Activated naive CD8-positive, alpha-beta T cell treated with anti-CD3 and anti-CD28 coated beads for 36 hours (primary cell): Measurements from ENCODE around the gene PALLD. TPM values are rescaled to one million over a fixed set of nuclear protein-coding genes. Genes with fewer than 3 reads are reported as not detected.
"Not testable (repeated sequence)": the region's sequence is repeated elsewhere in the genome, so short reads cannot be mapped to it uniquely, and the experiment has no call there.

Experiments
- DNase-seq: peaks from one replicate; pipeline ENCODE4 v3.0.0; 2021
- H3K27ac Mint-ChIP-seq: one replicate; pipeline ENCODE4 v1.8.0; 2022; ENCODE audit warnings: mild to moderate bottlenecking, moderate library complexity, mixed read lengths
- H3K27me3 Mint-ChIP-seq: one replicate; pipeline ENCODE4 v1.8.0; 2022; ENCODE audit warnings: mild to moderate bottlenecking, mixed read lengths
- H3K36me3 Mint-ChIP-seq: one replicate; pipeline ENCODE4 v1.8.0; 2021; ENCODE audit warnings: mild to moderate bottlenecking, mixed read lengths
- H3K4me1 Mint-ChIP-seq: one replicate; pipeline ENCODE4 v1.8.0; 2021; ENCODE audit warnings: mixed read lengths
- H3K4me3 Mint-ChIP-seq: one replicate; pipeline ENCODE4 v1.8.0; 2022; ENCODE audit warnings: mild to moderate bottlenecking, moderate library complexity, mixed read lengths
- H3K9me3 Mint-ChIP-seq: one replicate; pipeline ENCODE4 v1.8.0; 2022; ENCODE audit warnings: mixed read lengths
- total RNA-seq, 2 experiments: library from RNA; stranded (reverse); gene quantifications; one replicate each; pipeline ENCODE4 v1.2.3, GENCODE V29; 2021

The PALLD gene
- total RNA-seq, 2 experiments from 2014 or later = 0.41 to 0.94 TPM

DNA sequence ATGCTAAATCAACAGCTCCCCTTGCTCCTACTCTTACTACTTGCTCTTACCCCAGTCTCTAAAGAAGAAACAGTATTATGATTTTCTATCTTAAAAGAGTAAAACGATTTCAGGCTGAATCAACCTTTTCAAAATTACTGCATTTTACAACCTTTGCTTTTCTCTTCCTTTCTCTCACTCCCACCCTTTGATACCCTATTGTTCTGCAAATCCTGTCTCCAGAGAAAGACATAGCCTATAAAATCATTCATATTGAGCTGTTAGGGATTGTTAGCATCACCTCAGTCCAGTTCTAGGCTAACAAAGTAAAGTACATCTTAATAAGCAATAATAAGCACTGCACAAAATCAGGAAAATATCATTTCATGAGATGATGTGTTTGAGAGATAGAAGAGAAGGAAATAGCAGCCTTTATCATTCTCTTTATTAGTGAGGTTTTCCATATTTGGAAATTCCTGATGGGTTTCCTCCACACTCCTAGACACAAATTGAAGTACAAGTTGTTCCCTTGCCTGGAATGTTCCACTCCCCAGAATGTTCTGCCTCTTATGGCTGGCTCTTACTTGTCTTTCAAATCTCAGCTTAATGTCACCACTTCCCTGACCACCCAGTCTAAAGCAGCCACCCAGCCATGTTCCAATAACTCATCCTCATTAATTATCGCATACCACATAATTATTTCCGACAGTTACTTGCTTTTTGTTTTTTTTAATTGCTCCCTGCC lies 219.7 kb downstream of the PALLD start:
- Mint-ChIP-seq H3K36me3 (no peaks in the 10 kb centered on the region), H3K4me3 (no peak overlapping the region), H3K27ac (no peak overlapping the region), H3K9me3 (peaks cover 3% of the 10 kb centered on the region), H3K27me3 (peaks cover 3% of the 10 kb centered on the region), H3K4me1 (peaks cover 6% of the 10 kb centered on the region)
- DNase-seq = no peak

DNA sequence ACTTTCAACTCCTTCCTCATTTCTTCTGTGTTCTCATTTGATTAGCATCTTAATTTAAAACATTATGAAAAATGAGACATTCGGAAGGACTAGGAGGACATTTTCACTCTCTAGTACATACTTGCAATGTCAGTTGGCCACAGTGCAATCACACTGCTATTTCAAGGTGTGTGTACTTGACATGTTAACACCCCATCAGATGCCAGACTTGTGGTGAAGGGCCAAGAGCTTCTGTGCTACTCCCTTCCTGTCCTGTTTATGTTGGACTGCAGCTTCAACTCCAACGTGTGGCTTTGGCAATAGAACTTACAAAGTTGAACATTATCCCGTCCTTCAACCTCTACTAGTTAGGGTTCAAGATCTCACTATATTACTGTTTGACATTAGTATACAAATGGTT lies 221.0 kb downstream of the PALLD start:
- Mint-ChIP-seq H3K27me3 (peaks cover 10% of the 10 kb centered on the region), H3K27ac (no peak overlapping the region), H3K9me3 (peaks cover 3% of the 10 kb centered on the region), H3K36me3 (no peaks in the 10 kb centered on the region), H3K4me1 (peaks cover 7% of the 10 kb centered on the region), H3K4me3 (no peak overlapping the region)
- no peak for DNase-seq

DNA sequence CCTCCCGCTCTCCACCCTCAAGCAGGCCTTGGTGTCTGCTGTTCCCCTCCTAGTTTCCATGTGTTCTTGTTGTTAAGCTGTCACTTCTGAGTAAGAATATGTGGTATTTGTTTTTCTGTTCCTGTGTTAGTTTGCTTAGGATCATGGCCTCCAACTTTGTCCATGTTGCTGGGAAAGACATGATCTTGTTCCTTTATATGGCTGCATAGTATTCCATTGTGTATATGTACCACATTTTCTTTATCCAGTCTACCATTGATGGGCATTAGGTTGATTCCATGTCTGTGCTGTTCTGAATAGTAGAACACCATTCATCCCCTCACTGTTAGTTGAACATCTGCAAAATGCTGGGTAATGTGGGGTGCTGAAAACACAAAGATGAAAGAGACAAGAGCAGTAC lies 222.9 kb downstream of the PALLD start:
- DNase-seq = no peak
- peaks cover 15% of the 10 kb centered on the region for H3K27me3 Mint-ChIP-seq
- peaks cover 10% of the 10 kb centered on the region for H3K4me1 Mint-ChIP-seq
- H3K36me3 Mint-ChIP-seq = no peaks in the 10 kb centered on the region
- no peak overlapping the region for H3K4me3 Mint-ChIP-seq
- peaks cover 5% of the 10 kb centered on the region for H3K9me3 Mint-ChIP-seq
- no peak overlapping the region for H3K27ac Mint-ChIP-seq

DNA sequence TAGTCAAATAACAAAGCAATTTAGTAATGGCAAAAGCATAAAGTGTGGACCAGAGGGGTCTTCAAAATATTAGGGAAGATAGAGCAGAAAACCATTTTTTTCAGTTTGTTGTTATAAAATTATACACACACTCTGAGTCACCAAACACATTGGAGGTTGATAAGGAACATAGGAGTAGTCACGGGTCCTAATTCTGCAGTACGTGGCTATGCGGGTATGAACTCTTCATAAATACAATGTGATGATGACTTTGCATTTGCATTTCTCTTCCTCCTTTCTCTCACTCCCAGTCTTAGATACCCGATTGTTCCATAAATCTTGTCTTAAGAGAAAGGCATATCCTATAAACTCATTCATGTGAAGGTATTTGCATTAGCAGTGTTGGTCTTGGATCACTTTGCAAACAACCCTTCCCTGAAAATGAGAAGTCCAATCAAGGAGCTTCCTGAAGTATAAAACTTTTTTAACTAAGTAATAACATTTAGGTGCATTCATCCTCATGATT lies 223.6 kb downstream of the PALLD start:
- H3K4me1 Mint-ChIP-seq = peaks cover 10% of the 10 kb centered on the region
- no peaks in the 10 kb centered on the region for H3K36me3 Mint-ChIP-seq
- peaks cover 5% of the 10 kb centered on the region for H3K9me3 Mint-ChIP-seq
- H3K4me3 Mint-ChIP-seq = no peak overlapping the region
- DNase-seq = no peak
- peaks cover 15% of the 10 kb centered on the region for H3K27me3 Mint-ChIP-seq
- no peak overlapping the region for H3K27ac Mint-ChIP-seq

DNA sequence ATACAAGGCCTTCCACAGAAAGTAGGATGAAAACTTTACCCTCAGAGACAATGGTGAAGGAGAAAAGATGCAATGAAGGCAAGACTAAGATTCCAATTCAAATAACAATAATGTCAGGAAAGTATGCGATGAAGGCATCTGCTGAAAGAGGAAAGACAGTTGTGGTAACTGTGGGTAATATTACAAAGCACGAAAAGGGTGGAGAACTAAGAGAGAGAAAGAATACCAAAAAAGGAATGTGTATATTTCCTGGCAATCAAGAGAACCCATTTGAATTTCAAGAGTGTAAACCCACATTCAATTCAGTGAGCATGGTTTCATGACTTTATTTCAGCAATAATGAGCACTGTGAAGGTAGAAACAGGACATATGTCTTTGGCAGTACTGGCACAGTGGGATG lies 225.5 kb downstream of the PALLD start:
- DNase-seq = no peak
- Mint-ChIP-seq H3K4me1 (peaks cover 10% of the 10 kb centered on the region), H3K27ac (no peak overlapping the region), H3K9me3 (peaks cover 8% of the 10 kb centered on the region), H3K27me3 (peaks cover 18% of the 10 kb centered on the region), H3K4me3 (no peak overlapping the region), H3K36me3 (no peaks in the 10 kb centered on the region)

DNA sequence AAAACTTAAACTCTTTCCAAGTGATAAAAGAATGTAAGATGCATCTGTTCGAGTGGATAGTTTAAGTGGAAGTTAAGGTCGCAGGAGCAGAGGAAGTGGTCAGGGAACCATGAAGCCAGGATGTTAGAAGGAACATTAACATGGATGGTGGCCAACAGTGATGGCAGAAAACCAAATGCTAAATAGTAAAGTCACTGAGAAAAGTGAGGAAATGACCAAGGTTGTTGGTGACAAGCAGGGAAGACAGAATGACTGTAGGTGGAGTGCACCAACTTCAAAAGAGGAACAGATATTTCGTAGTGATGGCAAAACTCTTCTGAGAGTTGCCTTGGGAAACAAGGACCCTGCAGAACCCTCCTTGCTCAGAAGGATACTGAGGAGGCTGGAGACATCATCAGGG lies 226.2 kb downstream of the PALLD start:
- no peak overlapping the region for H3K27ac Mint-ChIP-seq
- H3K27me3 Mint-ChIP-seq = peaks cover 18% of the 10 kb centered on the region
- no peak overlapping the region for H3K4me3 Mint-ChIP-seq
- peaks cover 10% of the 10 kb centered on the region for H3K4me1 Mint-ChIP-seq
- peaks cover 10% of the 10 kb centered on the region for H3K9me3 Mint-ChIP-seq
- H3K36me3 Mint-ChIP-seq = no peaks in the 10 kb centered on the region
- DNase-seq = no peak

DNA sequence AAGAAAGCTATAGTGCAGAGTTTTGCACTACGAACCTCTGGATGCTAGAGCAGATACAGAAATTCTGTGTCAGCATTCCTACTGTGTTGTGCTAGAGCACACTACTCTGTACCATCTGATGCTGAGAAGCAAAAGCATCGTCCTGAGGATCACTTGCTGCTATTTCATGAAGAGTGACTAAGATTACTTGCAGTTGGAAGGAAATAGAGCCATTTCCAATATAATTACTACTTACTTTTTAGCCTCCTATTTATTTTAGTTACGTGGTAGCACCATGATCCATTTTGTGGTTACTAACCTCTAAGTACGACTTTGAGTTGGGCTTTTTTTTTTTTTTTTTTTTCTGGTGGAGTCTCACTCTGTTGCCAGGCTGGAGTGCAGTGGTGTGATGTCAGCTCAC lies 226.7 kb downstream of the PALLD start:
- DNase-seq = no peak
- H3K27me3 Mint-ChIP-seq = peaks cover 18% of the 10 kb centered on the region
- H3K9me3 Mint-ChIP-seq = peaks cover 10% of the 10 kb centered on the region
- H3K4me1 Mint-ChIP-seq = peaks cover 10% of the 10 kb centered on the region
- no peak overlapping the region for H3K4me3 Mint-ChIP-seq
- H3K36me3 Mint-ChIP-seq = no peaks in the 10 kb centered on the region
- H3K27ac Mint-ChIP-seq = no peak overlapping the region

DNA sequence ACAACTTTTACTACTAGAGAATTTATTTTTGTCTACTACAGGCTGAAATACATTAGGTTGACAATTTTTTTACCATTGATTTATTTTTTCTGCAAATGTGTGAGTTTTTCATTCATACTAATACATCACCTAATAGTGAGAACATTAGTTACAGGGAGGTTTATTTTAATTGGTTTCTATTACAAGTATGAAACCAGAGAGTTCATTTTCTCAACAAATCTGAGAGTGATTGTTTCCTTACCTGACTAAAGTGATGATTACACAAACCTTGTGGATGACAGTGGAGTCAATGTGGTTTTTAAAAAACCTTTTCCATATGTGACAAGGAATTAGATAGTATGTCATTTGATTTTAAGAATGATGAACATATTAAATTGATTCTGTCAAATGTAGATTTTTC lies 227.4 kb downstream of the PALLD start:
- Mint-ChIP-seq H3K36me3 (no peaks in the 10 kb centered on the region), H3K4me3 (no peak overlapping the region), H3K9me3 (peaks cover 11% of the 10 kb centered on the region), H3K27me3 (peaks cover 18% of the 10 kb centered on the region), H3K4me1 (peaks cover 10% of the 10 kb centered on the region), H3K27ac (no peak overlapping the region)
- no peak for DNase-seq

DNA sequence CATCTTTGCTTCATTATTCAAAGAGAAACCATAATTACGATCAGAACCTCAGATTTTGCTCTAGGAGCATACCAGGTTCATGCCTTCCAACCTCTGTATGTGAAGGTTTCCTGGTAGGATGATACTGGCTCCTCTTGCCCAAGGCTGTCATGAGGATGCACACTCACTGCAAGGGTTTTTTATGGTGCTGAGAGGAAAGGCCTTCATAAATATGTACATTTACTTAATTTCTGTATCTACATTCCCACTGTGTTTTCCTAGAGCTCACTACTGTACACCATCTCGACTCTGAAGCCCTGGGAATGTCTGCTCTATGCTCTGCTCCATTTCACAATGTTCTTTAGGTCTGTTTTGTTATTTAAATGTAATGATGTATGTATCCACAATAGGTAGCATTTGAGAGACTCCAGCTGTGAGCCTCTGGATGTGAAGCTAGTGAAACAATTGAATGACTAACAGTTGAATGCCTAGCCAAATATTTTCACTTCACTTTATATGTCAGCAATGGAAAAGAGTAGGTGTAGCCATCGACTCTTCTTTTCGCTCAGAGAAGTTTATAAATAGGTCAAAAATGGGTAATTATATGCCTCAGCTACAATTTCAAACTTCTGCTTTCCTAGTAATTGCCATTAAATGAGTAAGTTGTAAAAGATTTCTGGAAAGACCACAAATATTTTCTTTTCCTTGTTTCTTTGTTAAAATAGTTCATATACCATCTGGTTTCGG lies 228.0 kb downstream of the PALLD start:
- no peak overlapping the region for H3K27ac Mint-ChIP-seq
- H3K9me3 Mint-ChIP-seq = peaks cover 9% of the 10 kb centered on the region
- H3K36me3 Mint-ChIP-seq = no peaks in the 10 kb centered on the region
- H3K4me1 Mint-ChIP-seq = peaks cover 10% of the 10 kb centered on the region
- no peak overlapping the region for H3K4me3 Mint-ChIP-seq
- peaks cover 15% of the 10 kb centered on the region for H3K27me3 Mint-ChIP-seq
- DNase-seq = no peak

DNA sequence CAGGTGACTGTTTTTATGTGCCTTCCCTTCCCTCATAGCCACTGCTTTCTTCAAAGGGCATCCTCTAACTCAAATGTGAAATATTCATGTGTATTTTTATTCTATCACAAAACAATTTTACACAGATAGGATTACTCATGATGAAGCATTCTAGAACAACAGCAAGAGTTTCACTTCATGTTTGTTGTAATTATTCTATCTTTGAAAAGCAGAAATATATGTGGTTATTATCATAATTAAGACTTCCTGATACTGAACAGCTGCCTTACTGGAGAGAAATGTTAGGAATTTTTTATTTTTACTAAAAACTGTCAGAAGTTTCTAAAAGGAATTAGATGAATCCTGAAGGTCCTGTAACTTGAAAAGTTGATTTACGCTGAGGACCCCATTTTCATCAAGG lies 229.1 kb downstream of the PALLD start:
- Mint-ChIP-seq H3K36me3 (no peaks in the 10 kb centered on the region), H3K9me3 (peaks cover 8% of the 10 kb centered on the region), H3K27ac (no peak overlapping the region), H3K4me1 (peaks cover 10% of the 10 kb centered on the region), H3K4me3 (no peak overlapping the region), H3K27me3 (peaks cover 19% of the 10 kb centered on the region)
- no peak for DNase-seq

DNA sequence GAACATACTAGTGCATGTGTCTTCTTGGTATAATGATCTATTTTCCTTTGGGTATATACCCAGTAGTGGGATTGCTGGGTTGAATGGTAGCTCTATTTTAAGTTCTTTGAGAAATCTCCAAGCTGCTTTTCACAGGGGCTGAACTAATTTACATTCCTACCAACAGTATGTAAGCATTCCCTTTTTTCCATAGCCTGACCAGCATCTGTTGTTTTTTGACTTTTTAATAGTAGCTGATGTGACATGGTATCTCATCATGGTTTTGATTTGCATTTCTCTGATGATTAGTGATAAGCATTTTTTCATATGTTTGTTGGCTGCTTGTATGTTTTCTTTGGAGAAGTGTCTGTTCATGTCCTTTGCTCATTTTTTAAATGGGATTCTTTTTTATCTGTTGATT lies 230.3 kb downstream of the PALLD start:
- peaks cover 22% of the 10 kb centered on the region for H3K27me3 Mint-ChIP-seq
- DNase-seq, H3K4me3 Mint-ChIP-seq, H3K4me1 Mint-ChIP-seq, H3K27ac Mint-ChIP-seq, H3K36me3 Mint-ChIP-seq, H3K9me3 Mint-ChIP-seq: not testable (repeated sequence)

DNA sequence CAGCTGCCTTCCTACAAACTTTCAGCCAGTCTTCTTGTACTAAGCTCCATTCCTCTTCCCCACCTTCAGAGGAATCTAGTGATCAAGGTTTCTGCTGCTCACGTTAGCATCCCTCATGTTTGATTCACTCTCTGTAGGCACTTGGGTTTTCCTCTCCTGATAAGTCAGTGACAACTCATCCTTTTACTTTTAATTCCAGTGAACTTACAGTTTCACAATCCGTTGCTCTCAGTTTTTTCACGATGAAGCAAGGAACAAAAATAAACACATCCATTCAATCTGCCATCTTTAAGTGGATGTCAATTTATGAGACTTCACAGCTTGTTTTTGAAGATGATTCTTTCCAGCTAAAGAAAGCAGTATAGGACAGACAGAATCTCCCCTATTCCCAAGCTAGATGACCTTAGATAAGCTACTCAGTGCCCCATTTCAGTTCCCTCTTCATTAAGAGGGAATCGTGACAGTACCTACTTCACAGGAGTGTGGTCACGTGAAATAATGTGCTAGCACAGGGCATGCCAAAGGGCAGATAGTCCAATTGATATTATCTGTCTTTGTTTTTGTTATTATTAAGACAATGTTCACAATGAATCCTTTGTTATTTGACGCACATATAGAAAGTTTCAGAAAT lies 234.3 kb downstream of the PALLD start:
- no peak for DNase-seq
- no peak overlapping the region for H3K4me3 Mint-ChIP-seq
- H3K4me1 Mint-ChIP-seq = no peaks in the 10 kb centered on the region
- H3K27me3 Mint-ChIP-seq = peaks cover 12% of the 10 kb centered on the region
- H3K27ac Mint-ChIP-seq = no peak overlapping the region
- H3K9me3 Mint-ChIP-seq = peaks cover 6% of the 10 kb centered on the region
- no peaks in the 10 kb centered on the region for H3K36me3 Mint-ChIP-seq

DNA sequence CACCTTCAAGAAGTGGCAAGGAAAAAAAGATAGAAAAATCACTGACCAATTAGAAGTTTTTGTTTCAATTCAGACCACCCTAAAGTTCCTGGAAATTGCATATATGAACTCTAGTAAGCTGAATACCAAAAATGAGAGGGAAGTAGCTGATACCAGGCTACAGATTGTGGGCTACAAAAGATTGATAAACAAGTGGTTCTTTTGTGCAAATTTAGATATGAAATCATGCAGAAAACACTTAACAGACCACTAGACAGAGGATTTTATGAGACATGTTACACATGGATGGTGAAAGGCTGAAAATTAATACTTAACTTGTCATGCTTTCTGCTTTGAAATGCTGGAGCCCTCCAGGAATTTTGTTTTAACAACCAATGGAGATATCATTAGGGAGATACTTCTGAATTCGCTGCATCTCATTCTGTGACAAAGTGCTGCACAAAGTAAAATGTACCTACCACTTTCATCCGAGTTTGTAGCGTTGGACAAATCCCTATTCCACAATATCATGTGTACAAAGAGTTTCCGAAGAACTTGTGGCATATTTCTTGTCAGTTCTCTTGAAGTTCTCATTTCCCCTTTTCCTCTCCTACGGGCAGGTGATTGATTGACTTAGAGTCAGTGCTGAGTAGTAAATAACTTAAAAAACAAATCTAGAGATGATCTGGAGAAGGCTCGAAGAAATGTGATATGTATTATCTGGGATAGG lies 235.0 kb downstream of the PALLD start:
- no peak for DNase-seq
- no peak overlapping the region for H3K27ac Mint-ChIP-seq
- no peaks in the 10 kb centered on the region for H3K36me3 Mint-ChIP-seq
- no peaks in the 10 kb centered on the region for H3K4me1 Mint-ChIP-seq
- H3K9me3 Mint-ChIP-seq = peaks cover 5% of the 10 kb centered on the region
- peaks cover 10% of the 10 kb centered on the region for H3K27me3 Mint-ChIP-seq
- no peak overlapping the region for H3K4me3 Mint-ChIP-seq

DNA sequence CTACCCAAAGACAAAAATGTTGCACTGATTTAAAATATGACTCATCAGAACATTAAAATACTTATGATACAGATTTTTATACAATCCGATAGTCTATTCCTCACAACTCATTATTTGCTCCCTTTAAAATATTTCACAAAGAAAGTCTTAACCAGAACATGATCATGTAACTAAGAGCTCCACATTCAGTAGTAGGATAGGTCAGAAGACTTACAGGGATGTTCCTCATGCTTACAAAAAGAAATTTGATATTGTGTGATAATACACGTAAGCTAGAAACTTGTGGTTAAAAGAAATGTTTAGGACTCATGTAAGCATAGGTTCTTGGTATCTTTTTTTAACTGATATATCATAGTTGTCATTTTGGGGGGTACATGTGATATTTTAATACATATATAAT lies 235.9 kb downstream of the PALLD start:
- Mint-ChIP-seq H3K27ac (no peak overlapping the region), H3K9me3 (peaks cover 2% of the 10 kb centered on the region), H3K36me3 (no peaks in the 10 kb centered on the region), H3K4me1 (no peaks in the 10 kb centered on the region), H3K27me3 (peaks cover 9% of the 10 kb centered on the region), H3K4me3 (no peak overlapping the region)
- DNase-seq = no peak
